Psoas muscle (tissue), 8 donors: ENCODE results near the gene DAB2IP. TPM values are rescaled to one million over a fixed set of nuclear protein-coding genes. Genes with fewer than 3 reads are reported as not detected.

ENCODE experiments used
- ATAC-seq, 4 donors: fragments of 200-7000 bp; cut with Tn5 transposase; one replicate each; pipeline ENCODE4 v1.9.1; 2020; ENCODE audit warnings: moderate library complexity in 3 of 4, mild to moderate bottlenecking in 2 of 4
- DNase-seq, 2 donors: peaks; one replicate each; pipeline ENCODE4 v3.0.0-alpha.2; 2020
- H3K27ac ChIP-seq: fragments of 200-600 bp; one replicate; pipeline ENCODE4 v1.8.0; 2022
- H3K27me3 ChIP-seq, 3 donors: fragments of 200-600 bp in 1 of 3; one replicate each; pipeline versions ENCODE4 v1.6.1 to v1.8.0; 2013 to 2022; ENCODE audit warnings: low read length in 2 of 3, mild to moderate bottlenecking in 2 of 3, moderate library complexity in 1 of 3; ENCODE audit not compliant: insufficient read depth in 3 of 3
- H3K36me3 ChIP-seq, 2 donors: fragments of 200-600 bp in 1 of 2; one replicate each; pipeline versions ENCODE4 v1.6.1 to v1.8.0; 2013 to 2022; ENCODE audit warnings: low read depth in 1 of 2, mild to moderate bottlenecking in 1 of 2, moderate library complexity in 1 of 2; ENCODE audit not compliant: insufficient read depth in 1 of 2
- H3K4me1 ChIP-seq: fragments of 200-600 bp; one replicate; pipeline ENCODE4 v1.8.0; 2022
- H3K4me3 ChIP-seq: fragments of 200-600 bp; one replicate; pipeline ENCODE4 v1.8.0; 2022; ENCODE audit warnings: mild to moderate bottlenecking
- H3K9me3 ChIP-seq: fragments of 200-600 bp; one replicate; pipeline ENCODE4 v1.8.0; 2022
- WGBS, 3 donors: extraction: QIAGEN DNeasy Blood & Tissue Kit; methylation state at CpG; one replicate each; pipeline versions ENCODE4 v1.1.6 to v1.1.7; 2013; 5-methylcytosine and 5-hydroxymethylcytosine counted together
- intact Hi-C, 2 donors: fragments of 100-400 bp; cut with DNase I; formaldehyde crosslinking; loops; one replicate each; pipeline versions ENCODE4 v1.11.0 to v1.14.2; 2022
- polyA plus RNA-seq, 3 donors: library from polyadenylated mRNA; stranded (reverse); fragments of 200-250 nt; gene quantifications; one replicate each; pipeline ENCODE4 v1.2.3, GENCODE V29; 2013
- total RNA-seq, 4 donors: library from RNA; stranded (reverse); fragmentation: NEBNext Ultra II Directional in 2 of 4; extraction: Animal tissue kit (Norgen Biotek cat#: 25700) in 2 of 4; gene quantifications; one replicate each; pipeline versions ENCODE4 v1.2.1 to v1.2.4, GENCODE V29; 2021 to 2023
- TF ChIP-seq, protein P1 (sequence below): fragments of 200-600 bp; IDR thresholded peaks from one replicate; pipeline ENCODE4 v1.8.0; 2022; ENCODE audit warnings: antibody characterized with exemption
- donor health status: healthy with polysubstance abuse.
- donor health status: DM: no; HTN: no; CAD: no; lungs with moderate emphysema.
- donor health status: Bipolar disorder and iron deficiency.
- donor health status: healthy.
- donor health status: DM: yes; HTN: yes; CAD: no.
- donor health status: DM: no; HTN: no; CAD: no.
- donor health status: DM: no; HTN: no; CAD: no.
- donor health status: DM: yes; HTN: yes; CAD: no.

The DAB2IP gene
- total and polyA plus RNA-seq, 7 donors: 14.1 to 66.2 (median 33.4) TPM

DNA sequence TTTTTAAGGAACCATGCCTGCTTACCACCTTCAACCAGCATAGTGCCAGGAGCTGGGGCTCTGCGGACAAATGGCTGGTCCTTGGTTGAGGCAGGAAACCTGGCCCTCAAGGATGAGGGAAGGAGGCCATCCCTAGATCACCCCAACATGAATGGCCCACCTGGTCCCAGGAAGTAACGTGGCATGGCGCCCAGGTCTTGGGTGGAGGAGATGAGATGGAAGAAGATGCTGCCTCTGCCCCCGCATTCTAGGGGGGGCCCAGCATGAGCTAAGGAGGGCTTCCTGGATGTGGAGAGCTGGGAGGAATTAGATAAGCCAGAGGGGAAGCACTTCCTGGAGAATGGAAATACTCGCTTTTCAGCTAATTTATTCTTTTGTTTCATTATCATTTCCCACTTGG, 95.0 kb downstream of the DAB2IP start:
- TF ChIP-seq, protein P1, sequence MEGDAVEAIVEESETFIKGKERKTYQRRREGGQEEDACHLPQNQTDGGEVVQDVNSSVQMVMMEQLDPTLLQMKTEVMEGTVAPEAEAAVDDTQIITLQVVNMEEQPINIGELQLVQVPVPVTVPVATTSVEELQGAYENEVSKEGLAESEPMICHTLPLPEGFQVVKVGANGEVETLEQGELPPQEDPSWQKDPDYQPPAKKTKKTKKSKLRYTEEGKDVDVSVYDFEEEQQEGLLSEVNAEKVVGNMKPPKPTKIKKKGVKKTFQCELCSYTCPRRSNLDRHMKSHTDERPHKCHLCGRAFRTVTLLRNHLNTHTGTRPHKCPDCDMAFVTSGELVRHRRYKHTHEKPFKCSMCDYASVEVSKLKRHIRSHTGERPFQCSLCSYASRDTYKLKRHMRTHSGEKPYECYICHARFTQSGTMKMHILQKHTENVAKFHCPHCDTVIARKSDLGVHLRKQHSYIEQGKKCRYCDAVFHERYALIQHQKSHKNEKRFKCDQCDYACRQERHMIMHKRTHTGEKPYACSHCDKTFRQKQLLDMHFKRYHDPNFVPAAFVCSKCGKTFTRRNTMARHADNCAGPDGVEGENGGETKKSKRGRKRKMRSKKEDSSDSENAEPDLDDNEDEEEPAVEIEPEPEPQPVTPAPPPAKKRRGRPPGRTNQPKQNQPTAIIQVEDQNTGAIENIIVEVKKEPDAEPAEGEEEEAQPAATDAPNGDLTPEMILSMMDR: no peak
- no peaks in the 10 kb centered on the region for H3K27me3 ChIP-seq
- 81 to 84% (median 84%) methylated on average over 5 of the region's 5 CpGs for WGBS, 3 donors
- H3K4me3 ChIP-seq: no peak overlapping the region
- peak overlapping the region; percentile 19 for H3K27ac ChIP-seq
- H3K36me3 ChIP-seq: no peaks in the 10 kb centered on the region
- intact Hi-C loops: no loop called here
- no peak for ATAC-seq
- H3K4me1 ChIP-seq: peaks cover 85% of the 10 kb centered on the region
- no peaks in the 10 kb centered on the region for H3K9me3 ChIP-seq
- no peak for DNase-seq

- WGBS, 3 donors: 22 to 56% (median 53%) methylated on average over 1 of the region's 1 CpG
- no peak for DNase-seq
- TF ChIP-seq, protein P1: no peak
- Histone ChIP-seq H3K9me3 (no peaks in the 10 kb centered on the region), H3K27ac (no peak overlapping the region), H3K4me1 (peaks cover 85% of the 10 kb centered on the region), H3K36me3 (no peaks in the 10 kb centered on the region), H3K27me3 (no peaks in the 10 kb centered on the region), H3K4me3 (no peak overlapping the region)
- intact Hi-C loops: no loop called here
- no peak for ATAC-seq
Measured at GRCh38 chr9:121746866-121747265, 95.4 kb downstream of the DAB2IP start.

DNA sequence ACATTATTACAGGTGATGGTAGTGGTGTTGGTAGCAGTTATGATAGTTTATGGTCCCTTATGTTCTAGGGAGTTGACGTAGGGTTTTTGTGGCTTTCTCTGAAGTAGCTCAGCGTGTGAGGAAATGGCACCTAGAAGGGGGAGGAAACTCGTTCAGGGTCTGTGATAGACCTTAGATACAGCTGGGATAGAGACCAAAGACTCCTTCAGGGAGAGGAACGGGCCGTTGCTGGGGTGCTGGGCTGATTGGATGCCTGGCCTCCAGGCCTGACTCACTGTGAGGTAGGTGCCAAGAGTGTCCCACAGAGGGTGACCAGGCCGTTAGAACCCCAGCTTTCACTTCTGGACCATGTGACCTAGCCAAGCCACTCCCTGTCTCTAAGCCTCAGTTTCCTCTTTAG, 96.6 kb downstream of the DAB2IP start:
- Histone ChIP-seq H3K27me3 (no peaks in the 10 kb centered on the region), H3K36me3 (no peaks in the 10 kb centered on the region), H3K4me1 (peaks cover 85% of the 10 kb centered on the region), H3K4me3 (no peak overlapping the region), H3K9me3 (no peaks in the 10 kb centered on the region), H3K27ac (peak overlapping the region; percentile 69)
- ATAC-seq: no peak
- intact Hi-C loops: loop anchor here in 1 of 2 donors (2.0 kb wide), 1 partner anchor 17 kb away; no protein-coding TSS in a partner anchor
- 44 to 68% (median 55%) methylated on average over 6 of the region's 6 CpGs for WGBS, 3 donors
- DNase-seq: no peak
- TF ChIP-seq, protein P1: no peak

DNA sequence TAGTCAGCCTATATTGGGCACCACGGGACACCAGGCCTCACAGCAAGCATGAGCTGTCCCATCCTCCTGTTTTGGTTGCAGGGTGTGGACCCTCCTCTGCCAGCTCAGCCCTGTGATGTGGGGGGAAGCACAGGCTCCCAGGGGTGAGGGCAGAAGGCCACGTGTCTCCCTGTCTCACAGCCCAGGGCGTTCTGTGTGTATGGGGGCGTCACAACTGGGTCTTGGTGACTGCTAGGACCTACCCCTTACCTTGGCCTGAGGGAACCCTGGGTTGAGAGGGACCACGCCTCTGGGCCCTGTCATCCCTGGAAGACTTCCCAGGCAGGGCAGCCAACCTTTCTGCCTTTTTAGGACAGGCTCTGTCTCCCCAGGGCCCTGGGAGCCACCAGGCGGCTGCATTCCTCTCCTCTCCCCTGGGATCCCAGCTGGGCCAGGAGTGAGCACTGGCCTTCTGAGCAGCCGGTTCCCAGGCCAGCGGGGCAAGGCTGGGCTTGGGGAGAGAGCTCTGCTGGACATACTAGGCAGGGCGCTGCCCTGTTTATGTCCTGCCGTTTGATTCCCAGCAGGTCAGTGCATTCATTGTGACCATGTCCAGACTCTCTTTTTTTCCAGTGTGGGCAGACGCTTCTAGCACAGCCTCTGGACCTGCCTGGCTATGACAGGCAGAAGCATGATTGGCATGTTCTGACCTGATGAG, 97.4 kb downstream of the DAB2IP start:
- TF ChIP-seq, protein P1: no peak
- intact Hi-C loops: loop anchor here in 1 of 2 donors (2.0 kb wide), 1 partner anchor 16 kb away; no protein-coding TSS in a partner anchor
- H3K27me3 ChIP-seq: no peaks in the 10 kb centered on the region
- WGBS, 3 donors: 22 to 33% (median 27%) methylated on average over 11 of the region's 11 CpGs
- DNase-seq (peak; percentile 70 to 84), ATAC-seq (peak; percentile 45 to 56 (median 49))
- peak overlapping the region; percentile 69 for H3K27ac ChIP-seq
- no peaks in the 10 kb centered on the region for H3K9me3 ChIP-seq
- H3K4me1 ChIP-seq: peaks cover 89% of the 10 kb centered on the region
- H3K4me3 ChIP-seq: peak overlapping the region; percentile 11
- no peaks in the 10 kb centered on the region for H3K36me3 ChIP-seq
